Measurements from ENCODE around the gene TRPT1. TPM values are rescaled to one million over a fixed set of nuclear protein-coding genes. Genes with fewer than 3 reads are reported as not detected.

Gene TRPT1
- polyA plus RNA-seq, 2 of the 4 experiments (the other 2 are of a cell fraction), result 18.6 to 28.5 TPM

- ChIA-PET POLR2A (no interaction called here), CTCF (interaction anchor here (0.6 to 6.4 kb wide), 10 partner anchors 9 to 194 kb away, joined by 3 to 76 read pairs (median 5); partner anchors contain the start of genes CATSPERZ, ESRRA, FERMT3 and PPP1R14B)
- no peak overlapping the region for H3K4me2 ChIP-seq
- no peak overlapping the region for H3K27ac ChIP-seq
- no peak for TF ChIP-seq MAZ (IDR thresholded peaks at IDR 0.05; ENCODE audit: borderline replicate concordance, low read depth, low read length)
- no peak for TF ChIP-seq CEBPB (IDR thresholded peaks at IDR 0.05)
- TF ChIP-seq FOXS1 (CRISPR knock-in tag; IDR thresholded peaks at IDR 0.05), result no peak
- TF ChIP-seq MAX (IDR thresholded peaks at IDR 0.05), result no peak
- no peak for TF ChIP-seq SMC3 (IDR thresholded peaks at IDR 0.05)
- no peak for TF ChIP-seq REST (IDR thresholded peaks at IDR 0.05)
- no peak for TF ChIP-seq MYC (IDR thresholded peaks at IDR 0.05; ENCODE audit: borderline replicate concordance, low read length)
- no peak for TF ChIP-seq RNF2 (IDR thresholded peaks at IDR 0.05; ENCODE audit: borderline replicate concordance, low read depth)
- no peak for TF ChIP-seq TFCP2L1 (CRISPR knock-in tag; IDR thresholded peaks at IDR 0.05)
- no peak for TF ChIP-seq EP300 (IDR thresholded peaks at IDR 0.05)
- TF ChIP-seq E2F6 (IDR thresholded peaks at IDR 0.05; ENCODE audit: borderline replicate concordance, low read depth), result no peak
- no peak for TF ChIP-seq CHD2 (IDR thresholded peaks at IDR 0.05; ENCODE audit: low read length, partially characterized antibody)
- TF ChIP-seq, protein P1, sequence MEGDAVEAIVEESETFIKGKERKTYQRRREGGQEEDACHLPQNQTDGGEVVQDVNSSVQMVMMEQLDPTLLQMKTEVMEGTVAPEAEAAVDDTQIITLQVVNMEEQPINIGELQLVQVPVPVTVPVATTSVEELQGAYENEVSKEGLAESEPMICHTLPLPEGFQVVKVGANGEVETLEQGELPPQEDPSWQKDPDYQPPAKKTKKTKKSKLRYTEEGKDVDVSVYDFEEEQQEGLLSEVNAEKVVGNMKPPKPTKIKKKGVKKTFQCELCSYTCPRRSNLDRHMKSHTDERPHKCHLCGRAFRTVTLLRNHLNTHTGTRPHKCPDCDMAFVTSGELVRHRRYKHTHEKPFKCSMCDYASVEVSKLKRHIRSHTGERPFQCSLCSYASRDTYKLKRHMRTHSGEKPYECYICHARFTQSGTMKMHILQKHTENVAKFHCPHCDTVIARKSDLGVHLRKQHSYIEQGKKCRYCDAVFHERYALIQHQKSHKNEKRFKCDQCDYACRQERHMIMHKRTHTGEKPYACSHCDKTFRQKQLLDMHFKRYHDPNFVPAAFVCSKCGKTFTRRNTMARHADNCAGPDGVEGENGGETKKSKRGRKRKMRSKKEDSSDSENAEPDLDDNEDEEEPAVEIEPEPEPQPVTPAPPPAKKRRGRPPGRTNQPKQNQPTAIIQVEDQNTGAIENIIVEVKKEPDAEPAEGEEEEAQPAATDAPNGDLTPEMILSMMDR (IDR thresholded peaks at IDR 0.05), result no peak
- no peak for TF ChIP-seq JUN (IDR thresholded peaks at IDR 0.05)
- TF ChIP-seq ZNF302 (CRISPR knock-in tag; IDR thresholded peaks at IDR 0.05), result no peak
- TF ChIP-seq ATOH8 (CRISPR knock-in tag; IDR thresholded peaks at IDR 0.05; ENCODE audit: low read depth), result no peak
- ATAC-seq (no peak), FAIRE-seq (no peak), DNase-seq (ENCODE audit: low read depth in 1 of 2, low spot score in 1 of 2) (no peak)
- no peaks in the 10 kb centered on the region for H3K9me3 ChIP-seq
- H3K4me3 ChIP-seq, result no peak overlapping the region
- WGBS (ENCODE audit: missing lambda C conversion rate), result 93% methylated on average over 30 of the region's 35 CpGs
- peaks cover 22% of the 10 kb centered on the region for H3K4me1 ChIP-seq
Measured at GRCh38 chr11:64255135-64256128, 29.4 kb upstream of the TRPT1 start.

GRCh38 chr11:64254326-64254725 is 28.3 kb upstream of the TRPT1 start:
- WGBS (ENCODE audit: missing lambda C conversion rate), result 100% methylated on average over 2 of the region's 7 CpGs
- Histone ChIP-seq H3K4me1 (peaks cover 24% of the 10 kb centered on the region), H3K9me3 (no peaks in the 10 kb centered on the region), H3K4me2 (no peak overlapping the region), H3K4me3 (no peak overlapping the region), H3K27ac (no peak overlapping the region)
- ChIA-PET CTCF (interaction anchor here (0.6 to 6.4 kb wide), 7 partner anchors 11 to 77 kb away, joined by 3 to 76 read pairs (median 3); partner anchors contain the start of genes CATSPERZ, ESRRA and FERMT3), POLR2A (no interaction called here)
- FAIRE-seq (no peak), ATAC-seq (no peak), DNase-seq (ENCODE audit: low read depth in 1 of 2, low spot score in 1 of 2) (no peak)
- no peak for TF ChIP-seq BHLHE40 (IDR thresholded peaks at IDR 0.05; ENCODE audit: low read depth, low read length)
- no peak for TF ChIP-seq PHF8 (IDR thresholded peaks at IDR 0.05; ENCODE audit: borderline replicate concordance, low read depth)
- no peak for TF ChIP-seq FOXS1 (CRISPR knock-in tag; IDR thresholded peaks at IDR 0.05)
- TF ChIP-seq EHF (CRISPR knock-in tag; IDR thresholded peaks at IDR 0.05), result no peak
- TF ChIP-seq JUNB (IDR thresholded peaks at IDR 0.05), result no peak
- TF ChIP-seq CBX8 (IDR thresholded peaks at IDR 0.05), result no peak

Measured in A549 (cell line).